ENCODE results near the gene DYNC2H1. TPM values are rescaled to one million over a fixed set of nuclear protein-coding genes. Genes with fewer than 3 reads are reported as not detected.
"Not testable (repeated sequence)": the region's sequence is repeated elsewhere in the genome, so short reads cannot be mapped to it uniquely, and the experiment has no call there.

The DYNC2H1 gene
- total and polyA plus RNA-seq, 9 donors = 13.5 to 49.1 (median 26.2) TPM

GRCh38 chr11:103370076-103370475, 260.9 kb downstream of the DYNC2H1 start:
- intact Hi-C loops (cut with DNase I) = no loop called here
- WGBS, 3 donors = 85 to 98% (median 93%) methylated on average over 1 of the region's 1 CpG
- TF ChIP-seq CTCF (IDR thresholded peaks at IDR 0.05) (no peak), POLR2A (IDR thresholded peaks at IDR 0.05) (no peak), EP300 (IDR thresholded peaks at IDR 0.05) (no peak)

GRCh38 chr11:103372906-103373305, 263.7 kb downstream of the DYNC2H1 start:
- H3K27ac ChIP-seq = no peak overlapping the region
- no peaks in the 10 kb centered on the region for H3K27me3 ChIP-seq
- peaks cover 0 to 5% of the 10 kb centered on the region in 2 donors for H3K9me3 ChIP-seq
- no peaks in the 10 kb centered on the region for H3K36me3 ChIP-seq
- intact Hi-C loops (cut with DNase I) = no loop called here
- no peaks in the 10 kb centered on the region for H3K4me1 ChIP-seq (ENCODE audit: insufficient read depth)
- no peak overlapping the region for H3K4me3 ChIP-seq
- TF ChIP-seq CTCF (IDR thresholded peaks at IDR 0.05) = no peak
- TF ChIP-seq EP300 (IDR thresholded peaks at IDR 0.05) = no peak
- TF ChIP-seq POLR2A (IDR thresholded peaks at IDR 0.05) = no peak
- WGBS, 3 donors = 86 to 95% (median 94%) methylated on average over 2 of the region's 2 CpGs
- DNase-seq = no peak

More at GRCh38 chr11:103370076-103370475, 260.9 kb downstream of the DYNC2H1 start:
- no peak overlapping the region for H3K4me3 ChIP-seq
- no peaks in the 10 kb centered on the region for H3K4me1 ChIP-seq (ENCODE audit: insufficient read depth)
- no peak for DNase-seq
- no peaks in the 10 kb centered on the region for H3K36me3 ChIP-seq
- H3K27ac ChIP-seq = no peak overlapping the region
- H3K9me3 ChIP-seq = peaks cover 0 to 5% of the 10 kb centered on the region in 2 donors
- H3K27me3 ChIP-seq = no peaks in the 10 kb centered on the region

GRCh38 chr11:103374227-103374626, 265.0 kb downstream of the DYNC2H1 start:
- H3K4me3 ChIP-seq; intact Hi-C loops (cut with DNase I); H3K36me3 ChIP-seq; H3K27ac ChIP-seq; H3K27me3 ChIP-seq; H3K4me1 ChIP-seq (ENCODE audit: insufficient read depth); DNase-seq; H3K9me3 ChIP-seq: not testable (repeated sequence)
- 62 to 97% (median 81%) methylated on average over 3 of the region's 3 CpGs for WGBS, 3 donors

GRCh38 chr11:103378931-103379330, 269.7 kb downstream of the DYNC2H1 start:
- TF ChIP-seq CTCF (IDR thresholded peaks at IDR 0.05) (no peak), EP300 (IDR thresholded peaks at IDR 0.05) (no peak), POLR2A (IDR thresholded peaks at IDR 0.05) (no peak)
- no peaks in the 10 kb centered on the region for H3K36me3 ChIP-seq
- WGBS, 3 donors = 78 to 83% (median 78%) methylated on average over 2 of the region's 2 CpGs
- H3K4me3 ChIP-seq = no peak overlapping the region
- DNase-seq = no peak
- H3K9me3 ChIP-seq = peaks cover 0 to 5% of the 10 kb centered on the region in 2 donors
- no peak overlapping the region for H3K27ac ChIP-seq
- H3K4me1 ChIP-seq (ENCODE audit: insufficient read depth) = no peaks in the 10 kb centered on the region
- intact Hi-C loops (cut with DNase I) = no loop called here
- H3K27me3 ChIP-seq = no peaks in the 10 kb centered on the region

- Histone ChIP-seq H3K9me3 (no peaks in the 10 kb centered on the region), H3K27ac (no peak overlapping the region), H3K4me3 (no peak overlapping the region), H3K4me1 (ENCODE audit: insufficient read depth) (no peaks in the 10 kb centered on the region), H3K36me3 (no peaks in the 10 kb centered on the region), H3K27me3 (no peaks in the 10 kb centered on the region)
- no peak for DNase-seq
- no peak for TF ChIP-seq POLR2A (IDR thresholded peaks at IDR 0.05)
- no peak for TF ChIP-seq EP300 (IDR thresholded peaks at IDR 0.05)
- no peak for TF ChIP-seq CTCF (IDR thresholded peaks at IDR 0.05)
- WGBS, 3 donors = 81 to 90% (median 84%) methylated on average over 3 of the region's 3 CpGs
- intact Hi-C loops (cut with DNase I) = no loop called here
Observed at GRCh38 chr11:103380031-103380430, 270.8 kb downstream of the DYNC2H1 start.
